GM18498 (cell line): ENCODE measurements around the gene UGT1A5.

ENCODE experiments used
- ATAC-seq: cut with Tn5 transposase; IDR thresholded peaks from one replicate; pipeline ENCODE4 v1.9.1; 2021; ENCODE audit warnings: mild to moderate bottlenecking, moderate library complexity; ENCODE audit not compliant: unreplicated experiment

UGT1A5 gene

GRCh38 chr2:233775414-233775813 is 62.7 kb downstream of the UGT1A5 start:
- ATAC-seq, result no peak

GRCh38 chr2:233778030-233778429 is 65.3 kb downstream of the UGT1A5 start, which contains the start of gene MROH2A:
Gene MROH2A, plus strand, starts transcription at chr2:233778330. Its CDS starts 1,029 bp downstream, at chr2:233779359.
- no peak for ATAC-seq

- no peak for ATAC-seq
Observed at GRCh38 chr2:233779722-233780121, 67.0 kb downstream of the UGT1A5 start.

GRCh38 chr2:233780771-233781170 is 68.1 kb downstream of the UGT1A5 start:
- ATAC-seq, result no peak

GRCh38 chr2:233789554-233789953 is 76.8 kb downstream of the UGT1A5 start:
- no peak for ATAC-seq

GRCh38 chr2:233791151-233791882 is 78.6 kb downstream of the UGT1A5 start:
- no peak for ATAC-seq

GRCh38 chr2:233791883-233792329 is 79.2 kb downstream of the UGT1A5 start:
- ATAC-seq, result no peak

- ATAC-seq, result no peak
Observed at GRCh38 chr2:233792720-233793119, 80.0 kb downstream of the UGT1A5 start.

- no peak for ATAC-seq
Observed at GRCh38 chr2:233793465-233794127, 80.9 kb downstream of the UGT1A5 start.

GRCh38 chr2:233794128-233794658 is 81.5 kb downstream of the UGT1A5 start:
- ATAC-seq, result no peak

- ATAC-seq, result no peak
Observed at GRCh38 chr2:233795735-233796171, 83.0 kb downstream of the UGT1A5 start.

GRCh38 chr2:233796254-233796653 is 83.5 kb downstream of the UGT1A5 start:
- ATAC-seq, result no peak

GRCh38 chr2:233798335-233799086 is 85.8 kb downstream of the UGT1A5 start:
- no peak for ATAC-seq

GRCh38 chr2:233799087-233799665 is 86.5 kb downstream of the UGT1A5 start:
- no peak for ATAC-seq

- ATAC-seq, result no peak
Observed at GRCh38 chr2:233799716-233800115, 87.0 kb downstream of the UGT1A5 start.

GRCh38 chr2:233800208-233800607 is 87.5 kb downstream of the UGT1A5 start:
- ATAC-seq, result no peak

GRCh38 chr2:233801357-233802131 is 88.8 kb downstream of the UGT1A5 start:
- no peak for ATAC-seq

- ATAC-seq, result no peak
Observed at GRCh38 chr2:233802132-233802815, 89.6 kb downstream of the UGT1A5 start.

GRCh38 chr2:233803292-233803911 is 90.7 kb downstream of the UGT1A5 start:
- ATAC-seq, result no peak
